Measurements from ENCODE around the gene CCER1. TPM values are rescaled to one million over a fixed set of nuclear protein-coding genes. Genes with fewer than 3 reads are reported as not detected.
"Not testable (repeated sequence)": the region's sequence is repeated elsewhere in the genome, so short reads cannot be mapped to it uniquely, and the experiment has no call there.

The CCER1 gene
- total RNA-seq (ENCODE audit: insufficient read depth, low replicate concordance), result 1.4 TPM

- no peak for DNase-seq (ENCODE audit: low spot score)
Measured at GRCh38 chr12:90954921-90955320, at the start of gene CCER1. Gene CCER1, minus strand, starts transcription at chr12:90955176. Its CDS starts 434 bp downstream, at chr12:90954742.

GRCh38 chr12:91003737-91004136 lies 48.8 kb upstream of the CCER1 start:
- no peak for DNase-seq (ENCODE audit: low spot score)

- no peak for DNase-seq (ENCODE audit: low spot score)
Measured at GRCh38 chr12:91001306-91001705, 46.3 kb upstream of the CCER1 start.

- DNase-seq (ENCODE audit: low spot score), result peak; percentile 18
Measured at GRCh38 chr12:90999966-91000365, 45.0 kb upstream of the CCER1 start.

GRCh38 chr12:90999527-90999926 lies 44.6 kb upstream of the CCER1 start:
- no peak for DNase-seq (ENCODE audit: low spot score)

GRCh38 chr12:90995010-90995409 lies 40.0 kb upstream of the CCER1 start:
- DNase-seq (ENCODE audit: low spot score), result peak; percentile 30

- DNase-seq (ENCODE audit: low spot score), result no peak
Measured at GRCh38 chr12:90991952-90992465, 37.0 kb upstream of the CCER1 start.

- DNase-seq (ENCODE audit: low spot score), result no peak
Measured at GRCh38 chr12:90990611-90991010, 35.6 kb upstream of the CCER1 start.

- DNase-seq (ENCODE audit: low spot score), result no peak
Measured at GRCh38 chr12:90989686-90990111, 34.7 kb upstream of the CCER1 start.

GRCh38 chr12:90987520-90987919 lies 32.5 kb upstream of the CCER1 start:
- DNase-seq (ENCODE audit: low spot score), result no peak

GRCh38 chr12:90987101-90987500 lies 32.1 kb upstream of the CCER1 start:
- no peak for DNase-seq (ENCODE audit: low spot score)

- not testable (repeated sequence) for DNase-seq (ENCODE audit: low spot score)
Measured at GRCh38 chr12:90985331-90985730, 30.4 kb upstream of the CCER1 start.

- DNase-seq (ENCODE audit: low spot score), result no peak
Measured at GRCh38 chr12:90984114-90984513, 29.1 kb upstream of the CCER1 start.

GRCh38 chr12:90982170-90982569 lies 27.2 kb upstream of the CCER1 start:
- no peak for DNase-seq (ENCODE audit: low spot score)

- DNase-seq (ENCODE audit: low spot score), result peak; percentile 91
Measured at GRCh38 chr12:90979951-90980350, 25.0 kb upstream of the CCER1 start.

- no peak for DNase-seq (ENCODE audit: low spot score)
Measured at GRCh38 chr12:90979019-90979418, 24.0 kb upstream of the CCER1 start.

GRCh38 chr12:90978117-90978770 lies 23.3 kb upstream of the CCER1 start:
- peak; percentile 90 for DNase-seq (ENCODE audit: low spot score)

- DNase-seq (ENCODE audit: low spot score), result peak; percentile 52
Measured at GRCh38 chr12:90977224-90977623, 22.2 kb upstream of the CCER1 start.

- peak; percentile 50 for DNase-seq (ENCODE audit: low spot score)
Measured at GRCh38 chr12:90974286-90974685, 19.3 kb upstream of the CCER1 start.

GRCh38 chr12:90972226-90972625 lies 17.2 kb upstream of the CCER1 start:
- DNase-seq (ENCODE audit: low spot score), result peak; percentile 93

- DNase-seq (ENCODE audit: low spot score), result no peak
Measured at GRCh38 chr12:90970911-90971310, 15.9 kb upstream of the CCER1 start.

GRCh38 chr12:90970471-90970870 lies 15.5 kb upstream of the CCER1 start:
- DNase-seq (ENCODE audit: low spot score), result peak; percentile 60

- DNase-seq (ENCODE audit: low spot score), result no peak
Measured at GRCh38 chr12:90969851-90970250, 14.9 kb upstream of the CCER1 start.

GRCh38 chr12:90969346-90969745 lies 14.4 kb upstream of the CCER1 start:
- DNase-seq (ENCODE audit: low spot score), result peak; percentile 44

Data from umbilical cord (tissue), 2 donors.